SHP77 treated with DMSO at 0.1 percent for 48 hours (cell line): ENCODE data around the gene OPHN1.
"Not testable (repeated sequence)": the region's sequence is repeated elsewhere in the genome, so short reads cannot be mapped to it uniquely, and the experiment has no call there.

Experiments used
- DNase-seq: peaks from one replicate; lab custom pipeline; 2025; lab: John Stamatoyannopoulos, UW

The OPHN1 gene

DNA sequence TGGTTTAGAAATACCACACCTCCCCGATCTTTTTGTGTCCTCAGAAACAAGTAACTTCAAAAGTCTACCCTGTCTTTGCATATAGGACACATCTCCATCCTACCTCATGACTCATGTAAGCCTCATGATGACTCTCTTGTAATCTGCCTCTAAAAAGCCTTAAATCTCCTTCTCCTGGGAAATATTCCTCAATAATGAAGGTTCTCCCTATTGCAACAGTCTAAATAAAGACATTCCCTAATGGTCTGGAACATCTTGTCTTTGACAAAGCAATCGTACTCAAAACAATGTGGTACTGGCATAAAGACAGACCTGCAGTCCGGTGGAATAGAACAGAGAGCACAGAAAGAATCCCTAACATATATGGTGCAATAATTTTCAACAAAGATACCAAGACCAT lies 257.7 kb downstream of the OPHN1 start:
- no peak for DNase-seq

DNA sequence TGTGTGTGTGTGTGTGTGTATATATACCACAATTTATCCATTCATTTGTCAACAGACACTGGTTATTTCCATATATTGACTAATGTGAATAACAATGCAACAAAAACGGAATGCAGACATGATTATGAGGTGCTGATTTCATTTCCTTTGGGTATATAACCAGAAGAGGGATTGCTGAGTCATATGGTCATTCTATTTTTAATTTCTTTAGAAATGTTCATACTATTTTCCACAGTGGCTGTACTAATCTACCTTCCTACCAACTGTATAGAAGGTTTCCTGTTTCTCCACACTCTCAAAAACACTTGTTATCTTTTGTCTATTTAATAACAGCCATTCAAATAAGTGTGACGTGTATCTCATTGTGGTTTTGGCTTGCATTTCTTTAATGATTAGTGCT lies 269.9 kb downstream of the OPHN1 start:
- no peak for DNase-seq

DNA sequence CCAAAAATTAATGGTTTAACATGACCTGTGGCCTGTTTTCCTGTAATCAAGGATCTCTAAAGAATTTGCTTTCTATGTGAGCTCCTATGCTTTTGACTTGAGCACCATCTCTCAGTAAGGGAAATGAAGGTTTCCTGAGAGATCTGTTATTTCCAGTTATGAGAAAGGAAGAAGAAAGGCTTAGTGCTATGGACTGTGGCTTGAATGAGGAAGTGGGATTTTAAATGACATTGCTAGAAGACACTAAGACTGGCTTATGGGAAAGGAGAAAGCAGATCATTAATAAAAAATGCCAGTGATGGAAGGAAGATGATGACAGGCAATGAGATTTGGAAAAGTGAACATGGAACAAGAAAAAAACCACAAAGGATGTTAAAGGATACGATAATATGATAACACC lies 285.4 kb downstream of the OPHN1 start:
- no peak for DNase-seq

DNA sequence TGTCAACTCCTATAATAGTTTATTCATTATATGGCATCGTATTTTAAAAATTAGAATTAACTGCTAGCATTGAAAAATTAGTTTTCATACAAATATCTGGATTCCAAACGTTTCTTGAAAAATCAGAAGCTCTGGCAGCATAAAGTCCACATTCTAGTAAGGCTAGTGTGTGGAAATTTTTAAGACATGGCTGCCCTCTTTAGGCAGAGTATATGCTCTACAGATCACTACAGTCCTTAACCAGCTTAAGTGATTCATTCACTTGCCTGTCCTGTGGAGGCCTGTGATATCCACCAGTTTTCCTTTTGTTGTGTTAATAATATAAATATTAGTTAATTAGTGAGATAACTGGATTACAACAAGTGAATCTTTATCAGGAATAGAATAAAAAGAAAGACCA lies 287.2 kb downstream of the OPHN1 start:
- DNase-seq = no peak

DNA sequence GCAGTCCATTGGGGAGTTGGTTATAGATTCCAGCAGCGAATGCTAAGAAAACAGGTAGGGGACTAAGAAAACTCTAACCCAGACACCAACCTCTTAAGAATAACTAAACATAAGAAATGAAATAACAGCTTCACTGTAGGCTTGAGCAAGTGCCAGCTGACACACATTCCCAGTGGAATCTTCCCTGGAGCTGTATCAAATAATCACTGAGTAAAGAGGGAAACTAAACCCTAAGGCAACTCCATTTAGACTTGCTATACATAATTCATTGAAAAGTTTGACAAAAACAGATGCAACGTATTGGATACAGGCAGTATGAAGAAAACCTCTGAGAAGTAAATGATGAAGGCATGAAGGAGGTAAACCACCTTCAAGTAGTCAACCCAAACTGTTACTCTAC lies 293.5 kb downstream of the OPHN1 start:
- DNase-seq = no peak

DNA sequence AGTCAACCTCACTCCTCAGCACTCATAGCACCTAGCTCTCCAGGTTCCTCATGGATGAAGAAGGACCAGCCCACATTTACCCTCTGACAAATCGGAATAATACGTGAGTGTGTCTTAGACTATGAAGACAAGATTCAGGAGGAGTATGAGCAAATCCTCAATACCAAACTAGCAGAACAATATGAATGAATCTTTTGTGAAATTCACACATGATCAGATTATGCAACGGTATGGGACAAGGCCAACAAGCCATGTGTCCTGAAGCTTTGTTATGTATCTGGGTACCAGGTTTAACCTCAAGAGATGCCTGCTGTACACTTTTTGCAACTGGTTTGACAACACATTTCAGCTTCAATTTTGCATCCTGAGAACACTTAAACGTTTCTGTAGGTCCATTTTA lies 300.1 kb downstream of the OPHN1 start:
- DNase-seq = no peak

DNA sequence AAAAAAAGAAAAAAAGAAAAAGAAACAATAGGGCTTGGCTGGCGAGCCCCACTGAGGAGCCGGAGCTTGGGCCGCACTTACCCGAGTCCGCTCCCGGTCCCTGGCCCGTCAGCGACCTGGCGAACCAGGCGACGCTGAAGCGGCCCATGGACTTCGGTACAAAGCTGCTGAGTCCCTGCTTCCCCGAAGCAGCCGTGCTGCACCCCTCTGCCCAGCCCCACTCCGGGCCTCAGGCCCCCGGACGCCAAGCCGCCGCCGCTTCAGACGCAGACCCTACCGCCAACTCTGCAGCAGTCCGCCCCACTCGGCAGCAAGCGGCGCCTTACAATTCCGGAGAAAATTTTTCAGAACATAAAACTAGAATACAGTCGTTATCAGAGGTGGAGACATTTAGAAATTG lies 300.5 kb downstream of the OPHN1 start:
- no peak for DNase-seq

DNA sequence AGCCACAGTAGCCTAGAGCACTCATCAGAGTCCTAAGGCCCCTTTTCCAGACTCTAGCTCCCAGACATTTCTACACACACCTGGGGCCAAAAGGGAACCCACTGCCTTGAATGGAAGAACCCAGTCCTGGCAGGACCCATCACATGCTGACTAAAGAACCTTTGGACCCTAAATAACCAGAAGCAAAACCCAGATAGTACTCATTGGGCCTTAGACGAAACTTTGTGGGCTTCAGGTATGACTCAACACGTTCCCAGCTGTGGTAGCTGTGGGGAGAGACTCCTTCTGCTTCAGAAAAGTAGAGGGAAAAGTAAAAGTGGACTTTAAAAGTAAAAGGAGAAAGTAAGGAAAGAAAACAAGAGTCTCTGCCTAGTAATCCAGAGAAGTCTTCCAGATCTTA lies 311.5 kb downstream of the OPHN1 start:
- no peak for DNase-seq

DNA sequence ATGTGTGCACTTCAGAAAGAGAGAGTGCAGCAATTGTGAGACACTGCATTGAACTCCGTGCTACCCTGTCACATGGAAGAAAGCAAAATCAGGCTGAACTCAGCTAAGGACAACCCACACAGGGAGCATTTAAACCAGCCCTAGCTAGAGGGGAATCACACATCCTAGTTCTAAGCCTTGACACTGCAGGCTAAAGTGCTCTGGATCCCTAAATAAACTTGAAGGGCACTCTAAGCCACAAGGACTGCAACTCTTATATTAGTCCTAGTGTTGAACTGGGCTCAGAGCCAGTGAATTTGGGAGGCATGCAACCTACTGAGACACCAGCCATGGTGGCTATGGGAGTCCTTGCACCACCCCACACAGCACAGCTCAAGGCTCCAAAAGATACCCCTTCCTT lies 311.9 kb downstream of the OPHN1 start:
- no peak for DNase-seq

DNA sequence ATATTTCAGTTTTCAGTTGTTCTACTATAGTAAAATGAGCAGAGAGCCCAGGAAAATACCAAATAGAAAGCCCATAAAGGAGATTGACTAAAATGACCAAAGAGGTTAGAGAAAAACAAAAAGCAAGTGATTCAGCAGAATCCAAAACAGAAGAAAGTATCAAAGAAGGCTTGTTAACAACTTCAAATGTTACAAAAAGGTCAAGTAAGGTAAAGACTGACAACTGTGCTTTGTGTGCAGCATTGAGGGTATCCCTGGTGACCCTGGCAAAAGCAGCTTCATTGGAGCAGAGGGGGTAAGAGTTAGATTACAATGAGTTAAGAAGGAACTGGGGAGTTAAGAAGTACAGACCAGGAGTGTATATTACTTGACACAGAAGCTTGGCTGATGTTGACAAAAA lies 317.9 kb downstream of the OPHN1 start:
- DNase-seq = no peak

DNA sequence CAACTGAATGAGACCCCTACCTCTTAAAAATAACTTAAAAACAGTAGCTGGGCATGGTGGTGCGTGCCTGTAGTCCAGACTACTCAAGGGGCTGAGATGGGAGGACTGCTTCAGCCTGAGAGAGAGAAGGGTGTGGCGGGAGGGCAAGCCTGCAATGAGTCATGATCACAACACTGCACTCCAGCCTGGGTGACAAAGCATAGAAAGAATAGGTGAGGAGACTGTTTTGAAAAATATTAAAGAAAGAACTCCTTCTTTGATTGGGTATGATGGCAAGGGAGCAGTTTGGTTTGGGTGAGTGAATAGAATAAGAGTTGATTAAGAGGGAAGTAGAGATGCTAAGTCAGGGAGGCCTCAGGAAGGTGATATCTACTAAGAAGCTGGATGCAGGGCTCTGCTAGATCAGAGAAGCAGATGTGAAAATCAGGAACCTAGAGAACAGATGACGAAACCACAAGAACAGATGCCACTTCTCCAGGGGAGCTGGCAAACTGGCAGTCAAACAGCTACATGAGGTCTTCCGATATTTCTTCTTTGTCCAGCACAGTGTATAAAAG lies 318.6 kb downstream of the OPHN1 start:
- DNase-seq = no peak

DNA sequence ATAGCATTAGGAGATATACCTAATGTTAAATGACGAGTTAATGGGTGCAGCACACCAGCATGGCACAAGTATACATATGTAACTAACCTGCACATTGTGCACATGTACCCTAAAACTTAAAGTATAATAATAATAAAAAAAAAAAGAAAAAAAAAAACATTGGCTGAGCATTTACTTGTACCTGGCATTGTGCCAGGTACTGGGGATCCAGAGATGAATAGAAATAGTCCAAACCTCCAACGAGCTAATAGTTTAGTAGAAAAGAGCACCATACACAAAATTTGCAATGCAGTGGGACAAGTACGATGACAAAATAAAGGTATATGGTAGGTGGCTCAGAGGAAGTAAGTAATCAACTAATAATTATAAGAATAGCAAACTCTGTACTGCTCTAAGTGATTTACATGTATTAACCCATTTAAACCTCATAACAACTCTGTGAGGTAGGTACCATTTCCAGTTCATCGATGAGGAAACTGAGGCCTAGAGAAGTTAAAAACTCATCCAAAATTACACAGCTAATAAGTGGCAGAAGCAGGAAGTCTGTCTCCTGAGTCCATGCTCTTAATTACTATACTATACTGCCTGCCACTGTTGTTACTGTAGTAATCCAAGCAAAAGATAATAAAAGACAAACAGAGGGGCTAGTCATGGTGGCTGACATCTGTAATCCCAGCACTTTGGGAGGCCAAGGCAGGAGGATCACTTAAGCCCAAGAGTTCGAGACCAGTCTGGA lies 319.3 kb downstream of the OPHN1 start:
- DNase-seq = no peak

DNA sequence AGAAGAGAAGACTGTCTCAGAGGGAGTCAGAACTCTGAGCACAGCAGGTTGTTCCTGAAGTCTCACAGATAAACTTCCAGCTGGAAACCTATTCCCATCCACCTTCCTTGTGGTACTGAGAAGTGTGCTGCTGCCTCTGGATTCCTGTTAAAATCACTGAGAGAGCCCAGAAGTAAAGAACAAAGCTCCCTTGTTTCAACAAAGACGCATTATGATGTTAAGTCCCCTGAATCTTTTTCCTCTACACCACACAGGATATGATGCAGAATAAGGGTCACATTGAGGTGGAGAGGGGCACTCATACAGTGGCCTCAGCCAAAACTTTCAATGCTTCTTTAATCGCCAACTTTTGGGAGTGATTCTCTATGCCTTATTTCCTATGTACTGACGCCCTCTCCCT lies 321.0 kb downstream of the OPHN1 start:
- no peak for DNase-seq

DNA sequence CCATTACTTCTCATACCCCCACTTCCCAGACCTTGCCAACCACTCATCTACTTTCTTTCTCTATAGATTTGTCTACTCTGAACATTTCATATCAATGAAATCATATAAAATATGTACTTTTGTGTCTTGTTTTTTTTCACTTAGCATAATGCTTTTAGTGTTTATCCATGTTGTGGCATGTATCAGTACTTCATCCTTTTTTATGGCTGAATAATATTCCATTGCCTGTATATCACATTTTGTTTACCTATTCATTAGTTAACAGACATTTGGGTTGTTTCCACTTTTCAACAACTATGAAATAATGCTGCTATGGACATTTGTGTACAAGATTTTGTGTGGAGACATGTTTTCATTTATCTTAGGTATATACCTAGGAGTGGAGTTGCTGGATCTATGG lies 324.1 kb downstream of the OPHN1 start:
- DNase-seq = no peak

DNA sequence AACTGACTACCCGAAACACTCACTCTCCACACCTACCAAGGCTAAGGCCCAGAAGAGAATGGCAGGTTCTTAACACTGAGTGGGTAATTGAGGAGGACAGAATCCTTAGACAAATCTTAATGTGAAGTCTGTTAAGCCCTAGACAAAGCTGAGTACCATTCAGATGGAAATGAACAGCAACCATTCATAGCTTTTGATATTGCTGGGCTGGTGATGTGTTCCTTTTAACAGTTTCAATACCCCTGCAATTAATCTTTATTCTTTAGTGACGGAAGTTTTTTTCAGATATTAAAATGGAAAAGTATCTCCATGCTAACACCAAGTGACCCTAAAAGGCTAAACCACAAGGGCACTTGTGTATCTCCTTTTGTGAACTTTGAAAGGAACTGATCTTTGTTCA lies 334.9 kb downstream of the OPHN1 start:
- DNase-seq = no peak

DNA sequence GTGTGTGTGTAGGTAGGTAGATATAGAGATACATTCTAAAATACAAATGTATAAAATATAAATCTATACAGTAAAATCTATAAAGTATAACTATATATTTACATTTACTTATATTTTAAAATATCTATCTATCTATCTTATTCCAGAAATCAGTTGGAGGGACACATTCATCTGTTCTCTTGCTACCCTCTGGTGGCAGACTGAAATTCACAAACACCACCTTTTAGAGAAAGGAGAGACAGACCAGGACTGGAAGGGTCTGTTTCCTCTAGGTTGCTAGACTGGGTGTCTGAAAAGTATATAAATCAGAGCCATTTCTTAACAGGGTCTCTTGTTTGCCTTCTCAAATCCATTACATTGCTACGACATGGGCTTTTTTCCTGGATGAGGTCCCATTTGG lies 343.0 kb downstream of the OPHN1 start:
- no peak for DNase-seq

DNA sequence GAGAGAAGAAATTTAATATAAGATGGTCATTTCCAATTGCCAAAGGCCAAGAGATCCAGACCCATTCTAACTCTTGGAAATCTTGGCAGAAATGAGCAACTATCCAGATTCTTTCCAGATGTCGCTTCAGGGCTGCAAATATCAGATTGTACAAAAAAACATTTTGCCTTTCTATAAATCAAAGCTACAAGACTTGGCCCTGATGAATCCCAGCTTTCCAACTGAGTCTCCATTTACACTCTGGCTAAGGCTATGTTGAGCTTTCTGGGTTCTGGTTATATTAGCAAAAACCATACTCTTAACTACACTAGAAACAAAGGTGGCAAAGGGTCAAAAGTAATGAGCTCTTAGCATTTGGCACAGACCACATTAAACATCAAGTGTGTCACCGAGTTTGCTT lies 345.8 kb downstream of the OPHN1 start:
- DNase-seq = no peak

DNA sequence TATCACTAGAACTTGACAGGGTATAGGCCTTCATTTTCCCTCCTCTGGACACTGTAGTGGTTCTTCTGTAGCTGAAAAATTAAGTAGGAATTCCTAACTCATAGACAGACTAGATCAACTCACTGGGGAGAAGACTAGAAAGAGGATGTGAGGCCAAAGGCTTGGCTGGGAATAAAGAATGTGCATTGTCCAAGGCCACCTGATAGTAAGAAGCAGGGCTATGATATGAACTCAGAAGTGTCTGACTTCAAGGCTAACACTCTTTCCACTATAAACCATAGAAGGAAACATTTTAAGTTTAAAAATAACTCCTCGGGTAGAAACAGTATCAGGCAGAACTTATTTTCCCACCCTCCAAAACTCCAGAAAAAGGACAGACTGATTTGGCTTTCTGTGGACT lies 346.6 kb downstream of the OPHN1 start:
- DNase-seq = no peak

DNA sequence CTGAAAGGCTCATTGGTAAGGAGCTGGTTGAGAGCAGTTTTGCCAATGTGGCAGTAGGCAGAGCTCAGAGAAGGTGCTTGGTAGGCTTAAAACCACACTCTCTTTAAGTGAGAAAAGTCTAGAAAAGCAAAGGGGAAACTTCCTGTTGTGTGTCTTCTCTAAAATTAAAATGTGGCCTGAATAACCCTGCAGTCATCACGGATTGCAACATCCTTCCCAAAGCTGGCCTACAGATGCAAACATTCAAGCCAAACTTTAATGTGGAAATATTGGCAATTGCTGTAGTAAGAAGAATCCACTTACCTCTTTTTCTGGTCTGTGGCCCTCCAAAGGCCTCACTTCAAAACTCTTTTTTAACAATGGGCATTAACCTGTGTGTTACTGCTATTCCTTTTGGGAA lies 348.5 kb downstream of the OPHN1 start:
- DNase-seq = no peak

DNA sequence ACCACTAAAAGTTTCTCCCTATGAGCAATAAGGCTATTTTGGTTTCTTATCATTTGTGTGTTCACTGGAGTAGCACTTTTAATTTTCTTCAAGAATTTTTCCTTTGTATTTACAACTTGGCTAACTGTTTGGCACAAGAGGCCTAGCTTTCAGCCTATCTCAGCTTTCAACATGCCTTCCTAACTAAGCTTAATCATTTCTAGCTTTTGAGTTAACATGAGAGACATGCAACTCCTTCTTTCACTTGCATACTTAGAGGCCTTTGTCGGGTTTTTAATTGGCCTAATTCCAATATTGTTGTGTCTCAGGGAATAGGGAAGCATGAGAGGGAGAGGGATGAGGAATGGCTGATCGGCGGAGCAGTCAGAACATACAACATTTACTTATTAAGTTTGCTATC lies 349.8 kb downstream of the OPHN1 start:
- DNase-seq = no peak

DNA sequence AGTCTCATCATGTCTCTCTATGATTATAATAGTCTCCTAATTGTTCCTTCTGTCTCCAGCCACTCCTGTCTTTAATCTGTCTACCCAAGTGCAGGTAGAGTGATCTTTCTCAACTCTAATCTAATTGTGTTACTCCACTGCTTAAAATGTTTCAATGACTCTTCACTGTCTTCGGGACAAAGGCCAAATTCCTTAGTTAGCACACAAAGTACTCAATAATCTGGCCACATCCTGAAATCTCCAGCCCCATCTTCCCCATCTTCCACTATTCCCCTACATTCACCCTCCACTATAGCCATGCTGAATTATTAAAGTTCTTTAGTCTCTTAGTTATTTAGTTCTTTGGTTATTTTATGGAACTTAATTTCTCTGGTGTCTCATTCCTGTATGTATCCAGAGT lies 353.3 kb downstream of the OPHN1 start:
- no peak for DNase-seq

DNA sequence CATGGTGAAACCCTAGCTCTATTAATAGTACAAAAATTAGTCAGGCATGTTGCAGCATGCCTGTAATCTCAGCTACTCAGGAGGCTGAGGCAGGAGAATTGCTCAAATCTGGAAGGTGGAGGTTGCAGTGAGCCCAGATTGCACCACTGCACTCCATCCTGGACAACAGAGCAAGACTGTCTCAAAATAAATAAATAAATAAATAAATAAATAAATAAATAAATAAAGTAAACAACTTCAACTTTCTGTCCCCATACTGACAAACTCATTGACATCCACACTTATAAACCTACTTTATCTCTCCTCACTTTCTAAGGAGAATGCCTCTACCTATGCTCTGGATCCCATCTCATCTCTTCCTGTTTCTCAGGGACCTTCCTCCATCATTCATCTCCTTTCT lies 354.5 kb downstream of the OPHN1 start:
- not testable (repeated sequence) for DNase-seq

DNA sequence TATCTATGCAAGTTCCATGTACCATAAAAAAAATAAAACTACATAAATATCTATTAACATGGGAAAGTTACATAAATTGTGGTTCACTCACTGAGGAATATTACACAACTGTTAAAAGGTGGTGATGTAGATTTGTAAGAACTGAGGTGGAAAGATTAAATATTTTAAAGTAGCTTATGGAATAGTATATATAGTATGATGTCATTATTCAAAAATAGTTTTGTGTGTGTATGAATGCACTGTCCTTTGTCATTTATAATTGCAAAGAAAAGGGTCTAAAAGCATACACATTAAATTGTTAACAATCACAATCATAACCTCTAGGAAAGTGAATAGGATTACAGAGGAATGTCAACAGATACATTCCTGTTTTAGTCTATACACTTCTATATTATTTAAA lies 355.9 kb downstream of the OPHN1 start:
- no peak for DNase-seq

DNA sequence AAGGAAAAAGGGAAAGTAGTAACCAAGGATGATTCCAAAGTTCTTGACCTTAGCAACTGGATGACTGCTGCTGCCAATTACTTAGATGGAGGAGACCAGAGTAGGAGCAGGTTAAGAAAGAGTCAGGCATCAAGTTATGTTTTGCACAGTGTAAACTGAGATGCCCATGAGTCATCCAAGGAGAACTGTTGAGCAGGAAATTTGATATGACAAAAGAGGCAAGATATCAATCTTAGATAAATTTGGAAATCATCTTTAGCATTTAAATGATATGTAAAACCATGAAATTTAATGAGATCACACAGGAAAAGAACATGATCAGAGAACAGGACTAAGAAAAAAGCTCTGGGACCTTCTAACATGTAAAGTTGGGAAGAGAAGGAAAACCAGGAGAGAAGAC lies 361.3 kb downstream of the OPHN1 start:
- DNase-seq = no peak
